ENCODE results near the gene CHCHD6.

The CHCHD6 gene

DNA sequence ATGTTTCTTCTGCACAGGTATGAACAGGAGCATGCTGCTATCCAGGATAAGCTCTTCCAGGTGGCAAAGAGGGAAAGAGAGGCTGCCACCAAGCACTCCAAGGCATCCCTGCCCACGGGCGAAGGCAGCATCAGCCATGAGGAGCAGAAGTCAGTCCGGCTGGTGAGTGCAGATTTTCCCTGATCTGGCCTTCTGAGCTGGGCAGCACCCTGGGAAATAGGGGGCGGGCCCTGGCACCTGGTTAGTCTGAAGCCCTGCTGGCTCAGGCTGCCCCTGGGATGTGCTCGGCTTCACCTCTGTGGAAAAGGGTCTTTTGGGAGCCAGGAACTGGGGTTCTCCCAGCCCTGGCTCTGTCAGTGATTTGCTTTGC, 29.0 kb downstream of the CHCHD6 start:
- Histone ChIP-seq H3K36me3 (ENCODE audit: insufficient read depth, low read depth, low read length) (peaks cover 22% of the 10 kb centered on the region; the same call in 1 of the 2 replicates), H3K4me3 (ENCODE audit: low read length) (no peak overlapping the region), H3K9me3 (ENCODE audit: insufficient read depth, low read depth, low read length) (no peaks in the 10 kb centered on the region), H3K27me3 (ENCODE audit: insufficient read depth, low read length) (no peaks in the 10 kb centered on the region), H3K27ac (ENCODE audit: low read length) (no peak overlapping the region), H3K9ac (ENCODE audit: low read depth, low read length) (no peak overlapping the region), H3K4me1 (ENCODE audit: insufficient read depth, low read length) (no peaks in the 10 kb centered on the region)

GRCh38 chr3:126734106-126734723, 30.2 kb downstream of the CHCHD6 start:
- Histone ChIP-seq H3K9me3 (ENCODE audit: insufficient read depth, low read depth, low read length) (no peaks in the 10 kb centered on the region), H3K4me1 (ENCODE audit: insufficient read depth, low read length) (no peaks in the 10 kb centered on the region), H3K9ac (ENCODE audit: low read depth, low read length) (no peak overlapping the region)

DNA sequence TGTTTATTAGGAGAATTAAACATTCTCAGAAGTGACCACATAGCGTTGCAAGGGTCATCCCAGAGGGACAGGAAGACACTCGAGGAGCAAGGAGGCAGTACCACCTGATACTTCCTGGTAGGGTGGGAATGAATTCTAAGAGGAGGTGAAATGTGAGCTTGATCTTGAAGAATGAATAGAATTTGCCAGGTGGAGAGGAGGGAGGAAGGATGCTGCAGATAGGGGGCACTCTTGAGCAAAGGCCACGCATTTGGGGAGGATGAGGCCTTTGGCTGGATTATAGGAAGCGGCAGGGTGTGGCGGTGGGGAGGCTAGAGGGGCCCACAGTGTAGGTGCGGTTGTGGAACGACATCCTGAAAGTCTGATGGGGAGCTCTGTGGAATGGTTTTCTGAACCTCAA, 33.5 kb downstream of the CHCHD6 start:
- no peak overlapping the region for H3K4me3 ChIP-seq (ENCODE audit: low read length)
- H3K9me3 ChIP-seq (ENCODE audit: insufficient read depth, low read depth, low read length): no peaks in the 10 kb centered on the region; the same call in 1 of the 2 replicates
- no peak overlapping the region for H3K9ac ChIP-seq (ENCODE audit: low read depth, low read length)
- H3K27me3 ChIP-seq (ENCODE audit: insufficient read depth, low read length): no peaks in the 10 kb centered on the region
- H3K27ac ChIP-seq (ENCODE audit: low read length): no peak overlapping the region
- H3K36me3 ChIP-seq (ENCODE audit: insufficient read depth, low read depth, low read length): peaks cover 29% of the 10 kb centered on the region; the same call in 1 of the 2 replicates
- H3K4me1 ChIP-seq (ENCODE audit: insufficient read depth, low read length): no peaks in the 10 kb centered on the region

More at GRCh38 chr3:126734106-126734723, 30.2 kb downstream of the CHCHD6 start:
- Histone ChIP-seq H3K36me3 (ENCODE audit: insufficient read depth, low read depth, low read length) (peaks cover 22% of the 10 kb centered on the region; the same call in 1 of the 2 replicates), H3K27ac (ENCODE audit: low read length) (no peak overlapping the region), H3K4me3 (ENCODE audit: low read length) (no peak overlapping the region), H3K27me3 (ENCODE audit: insufficient read depth, low read length) (no peaks in the 10 kb centered on the region)

GRCh38 chr3:126742057-126742456, 38.0 kb downstream of the CHCHD6 start:
- H3K36me3 ChIP-seq (ENCODE audit: insufficient read depth, low read depth, low read length): peaks cover 6% of the 10 kb centered on the region; the same call in 1 of the 2 replicates
- H3K9me3 ChIP-seq (ENCODE audit: insufficient read depth, low read depth, low read length): no peaks in the 10 kb centered on the region; the same call in 1 of the 2 replicates
- no peak overlapping the region for H3K9ac ChIP-seq (ENCODE audit: low read depth, low read length)
- H3K4me3 ChIP-seq (ENCODE audit: low read length): no peak overlapping the region
- H3K4me1 ChIP-seq (ENCODE audit: insufficient read depth, low read length): no peaks in the 10 kb centered on the region
- no peak overlapping the region for H3K27ac ChIP-seq (ENCODE audit: low read length)
- no peaks in the 10 kb centered on the region for H3K27me3 ChIP-seq (ENCODE audit: insufficient read depth, low read length)

- H3K4me3 ChIP-seq (ENCODE audit: low read length): no peak overlapping the region
- H3K27me3 ChIP-seq (ENCODE audit: insufficient read depth, low read length): no peaks in the 10 kb centered on the region
- no peak overlapping the region for H3K9ac ChIP-seq (ENCODE audit: low read depth, low read length)
- H3K4me1 ChIP-seq (ENCODE audit: insufficient read depth, low read length): no peaks in the 10 kb centered on the region
- H3K27ac ChIP-seq (ENCODE audit: low read length): no peak overlapping the region
- H3K9me3 ChIP-seq (ENCODE audit: insufficient read depth, low read depth, low read length): no peaks in the 10 kb centered on the region; the same call in 1 of the 2 replicates
- H3K36me3 ChIP-seq (ENCODE audit: insufficient read depth, low read depth, low read length): peaks cover 6% of the 10 kb centered on the region; the same call in 1 of the 2 replicates
Observed at GRCh38 chr3:126743350-126743749, 39.3 kb downstream of the CHCHD6 start.

- no peaks in the 10 kb centered on the region; the same call in 1 of the 2 replicates for H3K9me3 ChIP-seq (ENCODE audit: insufficient read depth, low read depth, low read length)
- H3K27ac ChIP-seq (ENCODE audit: low read length): no peak overlapping the region
- H3K36me3 ChIP-seq (ENCODE audit: insufficient read depth, low read depth, low read length): peaks cover 6% of the 10 kb centered on the region; the same call in 1 of the 2 replicates
- no peak overlapping the region for H3K9ac ChIP-seq (ENCODE audit: low read depth, low read length)
- no peaks in the 10 kb centered on the region for H3K27me3 ChIP-seq (ENCODE audit: insufficient read depth, low read length)
- no peaks in the 10 kb centered on the region for H3K4me1 ChIP-seq (ENCODE audit: insufficient read depth, low read length)
- H3K4me3 ChIP-seq (ENCODE audit: low read length): no peak overlapping the region
Observed at GRCh38 chr3:126743781-126744180, 39.7 kb downstream of the CHCHD6 start.

- Histone ChIP-seq H3K27ac (ENCODE audit: low read length) (no peak overlapping the region), H3K9ac (ENCODE audit: low read depth, low read length) (no peak overlapping the region), H3K27me3 (ENCODE audit: insufficient read depth, low read length) (no peaks in the 10 kb centered on the region), H3K4me1 (ENCODE audit: insufficient read depth, low read length) (peaks cover 3% of the 10 kb centered on the region), H3K4me3 (ENCODE audit: low read length) (no peak overlapping the region), H3K36me3 (ENCODE audit: insufficient read depth, low read depth, low read length) (peaks cover 6% of the 10 kb centered on the region; the same call in 1 of the 2 replicates), H3K9me3 (ENCODE audit: insufficient read depth, low read depth, low read length) (no peaks in the 10 kb centered on the region)
Observed at GRCh38 chr3:126745760-126746394, 41.8 kb downstream of the CHCHD6 start.

GRCh38 chr3:126746395-126747177, 42.5 kb downstream of the CHCHD6 start:
- peaks cover 10% of the 10 kb centered on the region for H3K4me1 ChIP-seq (ENCODE audit: insufficient read depth, low read length)
- H3K36me3 ChIP-seq (ENCODE audit: insufficient read depth, low read depth, low read length): peaks cover 3% of the 10 kb centered on the region; the same call in 1 of the 2 replicates
- no peak overlapping the region for H3K27ac ChIP-seq (ENCODE audit: low read length)
- H3K4me3 ChIP-seq (ENCODE audit: low read length): no peak overlapping the region
- H3K27me3 ChIP-seq (ENCODE audit: insufficient read depth, low read length): no peaks in the 10 kb centered on the region
- 0 out of 2 replicates have a peak overlapping the region, but pooled peaks have one; percentile 15 for H3K9ac ChIP-seq (ENCODE audit: low read depth, low read length)
- no peaks in the 10 kb centered on the region for H3K9me3 ChIP-seq (ENCODE audit: insufficient read depth, low read depth, low read length)

DNA sequence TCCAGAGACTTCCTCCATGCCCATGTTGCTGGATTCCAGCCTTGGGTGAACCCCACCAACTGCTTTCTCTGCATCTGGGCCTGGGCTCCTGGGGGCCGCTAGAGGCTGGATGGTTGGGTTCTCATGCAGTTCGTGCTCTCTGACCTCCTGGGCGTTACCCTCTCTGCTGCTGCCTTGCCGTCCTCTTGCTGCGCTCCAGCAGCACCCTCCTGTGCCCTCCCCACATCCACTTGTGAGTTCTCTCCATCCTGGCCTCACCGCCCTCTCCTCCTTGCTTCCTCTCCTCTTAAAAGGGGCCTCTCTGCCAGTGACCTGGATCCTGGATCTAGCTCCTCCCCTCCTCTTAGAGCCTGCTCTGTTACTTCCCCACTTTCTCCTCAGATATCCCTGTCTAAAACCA, 43.7 kb downstream of the CHCHD6 start:
- Histone ChIP-seq H3K9ac (ENCODE audit: low read depth, low read length) (no peak overlapping the region), H3K27ac (ENCODE audit: low read length) (no peak overlapping the region), H3K4me1 (ENCODE audit: insufficient read depth, low read length) (peaks cover 21% of the 10 kb centered on the region), H3K9me3 (ENCODE audit: insufficient read depth, low read depth, low read length) (no peaks in the 10 kb centered on the region), H3K4me3 (ENCODE audit: low read length) (no peak overlapping the region), H3K27me3 (ENCODE audit: insufficient read depth, low read length) (no peaks in the 10 kb centered on the region), H3K36me3 (ENCODE audit: insufficient read depth, low read depth, low read length) (no peaks in the 10 kb centered on the region)

DNA sequence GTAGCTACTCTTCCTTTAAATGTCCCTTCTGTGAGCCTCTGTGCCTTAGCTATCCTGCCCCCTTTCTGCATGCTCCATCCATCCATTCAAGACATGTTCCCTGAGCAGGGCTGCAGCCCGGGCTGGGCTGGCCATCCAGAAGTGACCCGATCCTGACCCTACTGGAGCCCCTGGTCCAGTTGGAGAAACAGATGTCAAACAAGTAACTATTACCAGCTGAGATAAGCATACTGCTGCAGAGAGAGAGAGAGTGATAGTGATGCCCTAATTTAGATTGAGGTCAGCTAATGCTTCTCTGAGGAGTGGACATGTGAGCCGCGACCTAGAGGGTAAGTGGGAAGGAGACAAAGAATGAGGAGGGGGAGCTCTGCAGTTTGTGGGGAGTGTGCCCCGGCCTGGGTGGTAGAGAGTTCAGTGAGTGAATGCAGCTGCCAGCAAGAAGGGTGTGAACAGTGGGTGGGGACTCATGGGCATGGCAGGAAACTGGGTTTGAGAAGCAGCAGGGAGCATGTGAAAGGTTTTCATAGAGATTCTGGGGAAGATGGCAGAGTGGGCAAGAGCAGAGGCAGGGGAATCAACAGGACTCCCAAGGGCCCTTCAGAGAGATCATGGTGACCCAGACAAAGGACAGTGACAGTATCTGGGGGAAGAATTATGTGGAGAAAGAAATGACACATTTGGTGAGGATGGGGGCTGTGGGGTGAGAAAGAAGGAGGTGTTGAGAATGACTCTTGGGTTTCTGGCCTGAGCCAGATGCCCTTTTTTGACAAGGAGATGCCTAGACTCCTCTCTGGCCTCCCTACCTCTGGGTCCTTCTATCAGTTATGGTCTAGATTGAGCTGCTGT, 44.9 kb downstream of the CHCHD6 start:
- Histone ChIP-seq H3K4me1 (ENCODE audit: insufficient read depth, low read length) (peaks cover 22% of the 10 kb centered on the region), H3K27ac (ENCODE audit: low read length) (no peak overlapping the region), H3K9ac (ENCODE audit: low read depth, low read length) (no peak overlapping the region), H3K4me3 (ENCODE audit: low read length) (no peak overlapping the region), H3K9me3 (ENCODE audit: insufficient read depth, low read depth, low read length) (no peaks in the 10 kb centered on the region), H3K36me3 (ENCODE audit: insufficient read depth, low read depth, low read length) (no peaks in the 10 kb centered on the region), H3K27me3 (ENCODE audit: insufficient read depth, low read length) (no peaks in the 10 kb centered on the region)

- no peak overlapping the region for H3K9ac ChIP-seq (ENCODE audit: low read depth, low read length)
- H3K4me3 ChIP-seq (ENCODE audit: low read length): no peak overlapping the region
- H3K9me3 ChIP-seq (ENCODE audit: insufficient read depth, low read depth, low read length): no peaks in the 10 kb centered on the region
- H3K4me1 ChIP-seq (ENCODE audit: insufficient read depth, low read length): peaks cover 22% of the 10 kb centered on the region
- H3K27me3 ChIP-seq (ENCODE audit: insufficient read depth, low read length): no peaks in the 10 kb centered on the region
- no peaks in the 10 kb centered on the region for H3K36me3 ChIP-seq (ENCODE audit: insufficient read depth, low read depth, low read length)
- no peak overlapping the region for H3K27ac ChIP-seq (ENCODE audit: low read length)
Observed at GRCh38 chr3:126749547-126749875, 45.5 kb downstream of the CHCHD6 start.
